K562 (cell line): ENCODE data around the gene ABHD18. TPM values are rescaled to one million over a fixed set of nuclear protein-coding genes. Genes with fewer than 3 reads are reported as not detected.

Experiments
- CAMTA2 ChIP-seq: fragments of 250-450 bp; sonication (Bioruptor Pico); conservative IDR thresholded peaks from 2 replicates; pipeline ENCODE4 v1.5.1; 2022
- CHD2 ChIP-seq: IDR thresholded peaks from 2 replicates; pipeline ENCODE4 v1.6.1; 2011; ENCODE audit warnings: low read depth, low read length
- ETV6 ChIP-seq, 3 experiments: fragments of 150-350 bp in 1 of 3; sonication (generic) in 1 of 3; formaldehyde crosslinking in 1 of 3; IDR thresholded peaks; 2 replicates each; pipeline versions ENCODE4 v1.6.1 to v1.8.0; 2014 to 2022; ENCODE audit warnings: borderline replicate concordance in 2 of 3, low read depth in 2 of 3, antibody characterized with exemption in 1 of 3, low read length in 1 of 3, mild to moderate bottlenecking in 1 of 3, missing genetic modification reagents in 1 of 3
- MTF1 ChIP-seq: fragments of 250-450 bp; sonication (Bioruptor Pico); IDR thresholded peaks from 2 replicates; pipeline ENCODE4 v1.9.0; 2021; ENCODE audit warnings: moderate library complexity, mild to moderate bottlenecking, inconsistent platforms, borderline replicate concordance
- ZNF197 ChIP-seq: fragments of 200-800 bp; sonication (Bioruptor generic); IDR thresholded peaks from 2 replicates; pipeline ENCODE4 v1.6.1; 2016; ENCODE audit warnings: low read depth, missing genetic modification characterization, missing compliant biosample characterization
- ZNF696 ChIP-seq: fragments of 250-450 bp; sonication (Bioruptor Pico); conservative IDR thresholded peaks from 2 replicates; pipeline ENCODE4 v1.4.0; 2020; ENCODE audit warnings: mild to moderate bottlenecking, moderate library complexity
- ZNF780A ChIP-seq: fragments of 250-450 bp; sonication (Bioruptor Pico); IDR thresholded peaks from 2 replicates; pipeline ENCODE4 v1.5.0; 2021; ENCODE audit warnings: mild to moderate bottlenecking
- polyA plus RNA-seq, 8 experiments: library from polyadenylated mRNA; depleted of rRNA in 4 of 8; stranded (reverse) in 5 of 8; unstranded in 3 of 8; fragments of >200 nt; fragmentation: Nextera tagmentation in 2 of 8; fragmentation: Illumina TruSeq in 1 of 8; extraction: Ambion mirVana in 2 of 8; extraction: Trizol in 1 of 8; gene quantifications; 2 replicates each; pipeline versions ENCODE4 v1.2.1 to v1.2.3, GENCODE V29; 2011 to 2014; ENCODE audit warnings: inconsistent platforms in 1 of 8, missing spikeins in 1 of 8
- total RNA-seq, 7 experiments: library from RNA; depleted of rRNA in 6 of 7; stranded (reverse); fragments of >200 nt in 6 of 7; fragmentation: Illumina TruSeq in 2 of 7; extraction: Trizol in 2 of 7; gene quantifications; 2 replicates each; pipeline versions ENCODE4 v1.2.1 to v1.2.3, GENCODE V29; 2011 to 2021; ENCODE audit warnings: low replicate concordance in 1 of 7
- TF ChIP-seq, protein P1 (sequence below), 2 experiments: fragments of 450-650 bp in 1 of 2; sonication (generic) in 1 of 2; formaldehyde crosslinking in 1 of 2; IDR thresholded peaks; 2 replicates each; pipeline versions ENCODE4 v1.7.1 to v1.9.0; 2016 to 2022; ENCODE audit warnings: inconsistent platforms in 1 of 2, mild to moderate bottlenecking in 1 of 2, missing genetic modification reagents in 1 of 2
- TF ChIP-seq, protein P2 (sequence below): sonication (generic); formaldehyde crosslinking; IDR thresholded peaks from 2 replicates; pipeline ENCODE4 v1.8.1; 2022; ENCODE audit warnings: missing genetic modification reagents
- TF ChIP-seq, protein P3 (sequence below): fragments of 200-400 bp; formaldehyde crosslinking; IDR thresholded peaks from 2 replicates; pipeline ENCODE4 v1.6.1; 2017; ENCODE audit warnings: mild to moderate bottlenecking, low read depth, low read length, moderate library complexity
- TF ChIP-seq, protein P4 (sequence below): fragments of 450-650 bp; formaldehyde crosslinking; conservative IDR thresholded peaks from 2 replicates; pipeline ENCODE4 v1.4.0; 2022; ENCODE audit warnings: mild to moderate bottlenecking, missing genetic modification characterization
- TF ChIP-seq, protein P5 (sequence below): fragments of 250-450 bp; sonication (Bioruptor Pico); IDR thresholded peaks from 2 replicates; pipeline ENCODE4 v1.9.0; 2021; ENCODE audit warnings: mild to moderate bottlenecking

Gene ABHD18
- total and polyA plus RNA-seq, 9 of the 15 experiments (the other 6 are each of a cell fraction or from before 2014, with no cell fraction given): 6.1 to 25.0 (median 16.0) TPM

DNA sequence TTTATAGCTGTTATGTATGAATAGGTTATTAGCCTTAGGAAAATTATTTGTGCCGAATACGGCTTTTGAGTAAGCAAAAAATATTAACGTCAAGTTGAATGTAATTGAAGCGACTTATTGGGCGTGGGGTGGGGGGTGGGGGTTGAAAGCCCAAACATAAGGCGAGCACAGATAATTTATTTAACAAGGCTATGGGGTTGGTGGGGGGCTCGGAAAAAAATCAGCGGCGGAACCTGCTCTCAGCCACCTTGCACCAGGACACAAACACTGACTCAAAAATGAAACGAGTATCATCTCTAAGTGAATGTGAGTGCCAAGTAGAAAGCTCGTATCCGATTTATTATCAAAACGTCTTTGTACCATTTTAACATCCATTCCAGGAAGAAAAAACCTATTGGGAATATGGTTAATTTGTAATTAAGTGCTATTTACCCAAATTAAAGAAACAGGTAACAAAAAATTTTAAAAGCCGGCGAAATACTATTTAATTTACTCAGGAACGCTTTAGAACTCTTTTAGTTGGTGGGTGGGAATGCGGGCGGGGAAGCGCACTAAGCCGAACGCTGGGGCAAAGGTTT lies 95.0 kb downstream of the ABHD18 start (continued):
- TF ChIP-seq, protein P1, sequence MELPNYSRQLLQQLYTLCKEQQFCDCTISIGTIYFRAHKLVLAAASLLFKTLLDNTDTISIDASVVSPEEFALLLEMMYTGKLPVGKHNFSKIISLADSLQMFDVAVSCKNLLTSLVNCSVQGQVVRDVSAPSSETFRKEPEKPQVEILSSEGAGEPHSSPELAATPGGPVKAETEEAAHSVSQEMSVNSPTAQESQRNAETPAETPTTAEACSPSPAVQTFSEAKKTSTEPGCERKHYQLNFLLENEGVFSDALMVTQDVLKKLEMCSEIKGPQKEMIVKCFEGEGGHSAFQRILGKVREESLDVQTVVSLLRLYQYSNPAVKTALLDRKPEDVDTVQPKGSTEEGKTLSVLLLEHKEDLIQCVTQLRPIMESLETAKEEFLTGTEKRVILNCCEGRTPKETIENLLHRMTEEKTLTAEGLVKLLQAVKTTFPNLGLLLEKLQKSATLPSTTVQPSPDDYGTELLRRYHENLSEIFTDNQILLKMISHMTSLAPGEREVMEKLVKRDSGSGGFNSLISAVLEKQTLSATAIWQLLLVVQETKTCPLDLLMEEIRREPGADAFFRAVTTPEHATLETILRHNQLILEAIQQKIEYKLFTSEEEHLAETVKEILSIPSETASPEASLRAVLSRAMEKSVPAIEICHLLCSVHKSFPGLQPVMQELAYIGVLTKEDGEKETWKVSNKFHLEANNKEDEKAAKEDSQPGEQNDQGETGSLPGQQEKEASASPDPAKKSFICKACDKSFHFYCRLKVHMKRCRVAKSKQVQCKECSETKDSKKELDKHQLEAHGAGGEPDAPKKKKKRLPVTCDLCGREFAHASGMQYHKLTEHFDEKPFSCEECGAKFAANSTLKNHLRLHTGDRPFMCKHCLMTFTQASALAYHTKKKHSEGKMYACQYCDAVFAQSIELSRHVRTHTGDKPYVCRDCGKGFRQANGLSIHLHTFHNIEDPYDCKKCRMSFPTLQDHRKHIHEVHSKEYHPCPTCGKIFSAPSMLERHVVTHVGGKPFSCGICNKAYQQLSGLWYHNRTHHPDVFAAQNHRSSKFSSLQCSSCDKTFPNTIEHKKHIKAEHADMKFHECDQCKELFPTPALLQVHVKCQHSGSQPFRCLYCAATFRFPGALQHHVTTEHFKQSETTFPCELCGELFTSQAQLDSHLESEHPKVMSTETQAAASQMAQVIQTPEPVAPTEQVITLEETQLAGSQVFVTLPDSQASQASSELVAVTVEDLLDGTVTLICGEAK (IDR thresholded peaks at IDR 0.05): peak; percentile 44; the same call in 1 of the 2 replicates
- TF ChIP-seq, protein P1 (CRISPR knock-in tag; IDR thresholded peaks at IDR 0.05): no peak
- TF ChIP-seq ZNF197 (CRISPR knock-in tag): no peak
- no peak for TF ChIP-seq CAMTA2 (CRISPR knock-in tag)
- TF ChIP-seq, protein P2, sequence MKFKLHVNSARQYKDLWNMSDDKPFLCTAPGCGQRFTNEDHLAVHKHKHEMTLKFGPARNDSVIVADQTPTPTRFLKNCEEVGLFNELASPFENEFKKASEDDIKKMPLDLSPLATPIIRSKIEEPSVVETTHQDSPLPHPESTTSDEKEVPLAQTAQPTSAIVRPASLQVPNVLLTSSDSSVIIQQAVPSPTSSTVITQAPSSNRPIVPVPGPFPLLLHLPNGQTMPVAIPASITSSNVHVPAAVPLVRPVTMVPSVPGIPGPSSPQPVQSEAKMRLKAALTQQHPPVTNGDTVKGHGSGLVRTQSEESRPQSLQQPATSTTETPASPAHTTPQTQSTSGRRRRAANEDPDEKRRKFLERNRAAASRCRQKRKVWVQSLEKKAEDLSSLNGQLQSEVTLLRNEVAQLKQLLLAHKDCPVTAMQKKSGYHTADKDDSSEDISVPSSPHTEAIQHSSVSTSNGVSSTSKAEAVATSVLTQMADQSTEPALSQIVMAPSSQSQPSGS (CRISPR knock-in tag): peak; percentile 5; the same call in 1 of the 2 replicates
- TF ChIP-seq, protein P3, sequence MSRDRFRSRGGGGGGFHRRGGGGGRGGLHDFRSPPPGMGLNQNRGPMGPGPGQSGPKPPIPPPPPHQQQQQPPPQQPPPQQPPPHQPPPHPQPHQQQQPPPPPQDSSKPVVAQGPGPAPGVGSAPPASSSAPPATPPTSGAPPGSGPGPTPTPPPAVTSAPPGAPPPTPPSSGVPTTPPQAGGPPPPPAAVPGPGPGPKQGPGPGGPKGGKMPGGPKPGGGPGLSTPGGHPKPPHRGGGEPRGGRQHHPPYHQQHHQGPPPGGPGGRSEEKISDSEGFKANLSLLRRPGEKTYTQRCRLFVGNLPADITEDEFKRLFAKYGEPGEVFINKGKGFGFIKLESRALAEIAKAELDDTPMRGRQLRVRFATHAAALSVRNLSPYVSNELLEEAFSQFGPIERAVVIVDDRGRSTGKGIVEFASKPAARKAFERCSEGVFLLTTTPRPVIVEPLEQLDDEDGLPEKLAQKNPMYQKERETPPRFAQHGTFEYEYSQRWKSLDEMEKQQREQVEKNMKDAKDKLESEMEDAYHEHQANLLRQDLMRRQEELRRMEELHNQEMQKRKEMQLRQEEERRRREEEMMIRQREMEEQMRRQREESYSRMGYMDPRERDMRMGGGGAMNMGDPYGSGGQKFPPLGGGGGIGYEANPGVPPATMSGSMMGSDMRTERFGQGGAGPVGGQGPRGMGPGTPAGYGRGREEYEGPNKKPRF: no peak
- TF ChIP-seq, protein P4, sequence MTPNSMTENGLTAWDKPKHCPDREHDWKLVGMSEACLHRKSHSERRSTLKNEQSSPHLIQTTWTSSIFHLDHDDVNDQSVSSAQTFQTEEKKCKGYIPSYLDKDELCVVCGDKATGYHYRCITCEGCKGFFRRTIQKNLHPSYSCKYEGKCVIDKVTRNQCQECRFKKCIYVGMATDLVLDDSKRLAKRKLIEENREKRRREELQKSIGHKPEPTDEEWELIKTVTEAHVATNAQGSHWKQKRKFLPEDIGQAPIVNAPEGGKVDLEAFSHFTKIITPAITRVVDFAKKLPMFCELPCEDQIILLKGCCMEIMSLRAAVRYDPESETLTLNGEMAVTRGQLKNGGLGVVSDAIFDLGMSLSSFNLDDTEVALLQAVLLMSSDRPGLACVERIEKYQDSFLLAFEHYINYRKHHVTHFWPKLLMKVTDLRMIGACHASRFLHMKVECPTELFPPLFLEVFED (CRISPR knock-in tag): no peak
- TF ChIP-seq MTF1 (CRISPR knock-in tag): no peak
- no peak for TF ChIP-seq CHD2
- TF ChIP-seq ZNF780A: no peak
- TF ChIP-seq ETV6 (IDR thresholded peaks at IDR 0.05; ENCODE audit: borderline replicate concordance in 1 of 2, low read depth in 2 of 2, low read length in 1 of 2): no peak
- no peak for TF ChIP-seq ETV6 (CRISPR knock-in tag; IDR thresholded peaks at IDR 0.05; ENCODE audit: borderline replicate concordance)
- TF ChIP-seq, protein P5, sequence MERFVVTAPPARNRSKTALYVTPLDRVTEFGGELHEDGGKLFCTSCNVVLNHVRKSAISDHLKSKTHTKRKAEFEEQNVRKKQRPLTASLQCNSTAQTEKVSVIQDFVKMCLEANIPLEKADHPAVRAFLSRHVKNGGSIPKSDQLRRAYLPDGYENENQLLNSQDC: no peak
- no peak for TF ChIP-seq ZNF696 (CRISPR knock-in tag)
